Right lobe of liver (tissue), 4 donors: Measurements from ENCODE around the gene MYO5A.

ENCODE experiments used
- CTCF ChIP-seq, 4 donors: fragments of 200-600 bp in 3 of 4; fragments of 450-650 bp in 1 of 4; IDR thresholded peaks; one replicate each; pipeline versions ENCODE4 v1.5.1 to v1.8.0; 2016 to 2022; ENCODE audit warnings: antibody characterized with exemption in 4 of 4, mild to moderate bottlenecking in 2 of 4
- POLR2A ChIP-seq: fragments of 450-650 bp; IDR thresholded peaks from one replicate; pipeline ENCODE4 v1.6.1; 2017; ENCODE audit warnings: antibody characterized with exemption, mild to moderate bottlenecking
- donor health status: DM: no; HTN: no; CAD: no.
- donor health status: DM: no; HTN: no; CAD: no.
- donor health status: DM: no; HTN: yes; CAD: no.

- TF ChIP-seq CTCF (IDR thresholded peaks at IDR 0.05): no peak
- TF ChIP-seq POLR2A: no peak
Observed at GRCh38 chr15:52329150-52329549, 199.5 kb downstream of the MYO5A start.
